ENCODE measurements around the gene BRINP3. TPM values are rescaled to one million over a fixed set of nuclear protein-coding genes. Genes with fewer than 3 reads are reported as not detected.

Gene BRINP3
- polyA plus RNA-seq, 3 donors, result 4.1 to 7.9 (median 5.3) TPM

- DNase-seq (ENCODE audit: low read depth in 3 of 3, low spot score in 2 of 3), result no peak
Observed at GRCh38 chr1:190327271-190327670, 150.4 kb downstream of the BRINP3 start.

DNA sequence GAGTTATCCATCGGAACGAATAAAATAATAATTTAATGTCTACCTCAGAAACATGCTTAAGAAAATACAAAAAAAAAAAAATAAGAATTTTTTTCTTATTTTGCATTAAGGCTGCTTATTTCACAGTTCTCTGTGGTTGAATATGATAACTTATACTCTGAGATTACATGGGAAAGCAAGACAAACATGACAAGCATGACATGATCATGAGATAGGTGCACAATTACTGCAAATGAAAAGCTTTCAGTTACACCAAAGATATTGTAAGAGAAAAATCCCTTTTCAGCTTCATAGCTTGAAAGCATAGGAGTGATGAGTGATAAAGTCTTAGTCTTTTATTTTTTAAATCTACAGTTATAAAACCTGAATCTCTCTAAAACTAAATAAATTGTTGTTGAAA lies 154.1 kb downstream of the BRINP3 start:
- DNase-seq (ENCODE audit: low read depth in 3 of 3, low spot score in 2 of 3), result no peak

GRCh38 chr1:190322274-190322673 lies 155.4 kb downstream of the BRINP3 start:
- DNase-seq (ENCODE audit: low read depth in 3 of 3, low spot score in 2 of 3), result no peak

GRCh38 chr1:190320952-190321351 lies 156.7 kb downstream of the BRINP3 start:
- DNase-seq (ENCODE audit: low read depth in 3 of 3, low spot score in 2 of 3), result no peak

DNA sequence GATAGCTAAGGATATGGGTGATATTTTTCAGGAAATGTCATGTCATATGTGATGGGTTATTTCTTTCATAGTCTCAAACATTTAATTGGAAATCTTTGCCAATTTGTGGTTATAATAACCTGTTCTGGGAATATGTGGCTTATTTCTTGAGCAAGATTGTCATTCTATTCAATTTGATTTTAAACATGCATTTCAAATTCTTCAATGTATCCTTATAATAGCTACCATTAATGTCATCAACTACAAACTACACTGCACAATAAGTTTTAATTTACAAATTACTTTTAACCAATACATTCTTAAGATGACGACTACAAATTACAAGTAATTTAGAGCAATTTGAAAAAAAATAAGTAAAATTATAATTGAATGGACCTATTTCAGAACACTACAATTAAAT lies 164.9 kb downstream of the BRINP3 start:
- DNase-seq (ENCODE audit: low read depth in 3 of 3, low spot score in 2 of 3), result no peak

DNA sequence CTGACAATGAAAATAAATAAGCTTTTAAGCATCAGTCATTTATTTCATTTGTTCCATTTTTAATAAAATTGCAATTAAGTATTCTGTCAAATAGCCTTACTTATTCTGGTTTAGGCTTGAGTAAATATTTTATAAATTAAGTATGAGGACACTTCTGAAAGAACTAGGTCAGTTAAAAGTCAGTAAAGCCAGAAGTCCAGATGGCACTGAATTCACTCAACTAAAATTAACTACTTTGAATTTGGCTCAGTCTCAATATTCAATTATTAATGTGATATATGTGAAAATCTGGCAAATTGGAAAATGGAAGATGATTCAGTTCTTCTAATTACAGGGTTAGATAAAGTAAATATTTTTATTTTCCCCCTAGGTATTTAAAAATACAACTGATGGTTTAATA lies 174.2 kb downstream of the BRINP3 start:
- no peak for DNase-seq (ENCODE audit: low read depth in 3 of 3, low spot score in 2 of 3)

DNA sequence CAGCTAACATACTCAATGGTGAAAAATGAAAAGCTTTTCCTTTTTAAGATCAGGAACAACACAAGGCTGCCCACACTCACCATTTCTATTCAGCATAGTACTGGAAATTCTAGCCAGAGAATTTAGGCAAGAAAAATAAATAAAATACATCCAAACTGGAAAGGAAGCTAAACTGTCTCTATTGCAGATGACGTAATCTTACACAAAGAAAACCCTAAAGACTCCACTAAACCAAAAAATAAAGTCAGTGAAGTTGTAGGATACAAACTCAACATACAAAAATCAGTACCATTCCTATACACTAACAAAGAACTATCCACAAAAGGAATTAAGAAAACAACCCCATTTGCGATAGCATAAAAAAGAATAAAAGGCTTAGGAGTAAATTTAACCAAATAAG lies 181.2 kb downstream of the BRINP3 start:
- no peak for DNase-seq (ENCODE audit: low read depth in 3 of 3, low spot score in 2 of 3)

DNA sequence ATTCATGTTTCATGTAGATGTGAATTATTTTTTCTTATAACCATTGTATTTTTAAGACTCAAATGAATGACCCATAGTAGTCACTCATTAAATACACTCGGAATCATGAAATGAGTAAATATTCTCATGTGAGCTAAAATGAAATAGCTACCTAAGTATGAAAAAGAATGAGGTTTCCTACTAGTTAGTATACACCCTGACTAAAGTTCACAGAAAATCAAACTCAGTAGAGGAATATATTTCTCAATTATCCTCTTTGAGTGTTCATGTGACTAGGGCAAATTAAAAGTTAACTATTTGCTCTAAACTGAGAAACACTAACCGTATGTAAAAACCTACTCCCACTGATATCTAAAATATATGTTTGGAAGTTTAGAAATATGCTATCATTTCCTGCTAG lies 187.8 kb downstream of the BRINP3 start:
- DNase-seq (ENCODE audit: low read depth in 3 of 3, low spot score in 2 of 3), result no peak

- DNase-seq (ENCODE audit: low read depth in 3 of 3, low spot score in 2 of 3), result no peak
Observed at GRCh38 chr1:190286111-190286510, 191.6 kb downstream of the BRINP3 start.

DNA sequence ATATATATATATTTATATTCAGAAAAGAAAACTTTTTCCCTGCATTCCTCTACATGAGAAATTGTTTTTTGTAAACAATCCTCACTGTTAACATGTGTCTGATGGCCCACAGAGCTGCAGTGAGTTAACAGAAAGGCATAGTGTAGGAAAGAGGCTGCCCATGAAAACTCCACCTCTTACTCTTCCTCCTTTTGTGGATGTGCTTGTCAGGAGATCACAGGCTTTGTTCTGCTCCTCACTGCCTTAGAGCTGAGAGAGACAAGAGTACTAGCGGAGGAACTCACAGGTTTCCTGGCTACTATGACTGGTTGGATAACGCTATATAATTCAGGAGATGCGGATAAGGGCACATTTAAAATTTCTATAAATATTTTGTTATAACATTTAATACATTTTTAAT lies 200.6 kb downstream of the BRINP3 start:
- no peak for DNase-seq (ENCODE audit: low read depth in 3 of 3, low spot score in 2 of 3)

DNA sequence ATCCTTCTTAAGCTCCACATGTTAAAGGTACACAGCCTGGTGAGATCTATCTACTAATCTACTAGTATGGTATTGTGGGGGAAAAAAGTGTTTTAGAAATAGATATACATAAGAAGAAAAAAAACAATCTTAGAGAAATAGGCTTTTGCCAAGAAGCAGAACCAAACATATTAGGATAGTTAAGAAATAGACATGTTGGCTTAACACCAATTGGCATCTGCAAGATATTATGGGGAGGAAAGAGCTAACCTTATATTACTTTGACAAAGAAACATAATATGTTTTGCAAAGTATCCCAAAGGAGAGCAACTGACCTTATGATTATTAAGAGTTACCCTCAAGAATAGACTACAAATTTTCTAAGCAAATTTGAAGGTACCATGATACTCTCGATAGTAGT lies 202.9 kb downstream of the BRINP3 start:
- no peak for DNase-seq (ENCODE audit: low read depth in 3 of 3, low spot score in 2 of 3)

- DNase-seq (ENCODE audit: low read depth in 3 of 3, low spot score in 2 of 3), result no peak
Observed at GRCh38 chr1:190273161-190273560, 204.5 kb downstream of the BRINP3 start.

DNA sequence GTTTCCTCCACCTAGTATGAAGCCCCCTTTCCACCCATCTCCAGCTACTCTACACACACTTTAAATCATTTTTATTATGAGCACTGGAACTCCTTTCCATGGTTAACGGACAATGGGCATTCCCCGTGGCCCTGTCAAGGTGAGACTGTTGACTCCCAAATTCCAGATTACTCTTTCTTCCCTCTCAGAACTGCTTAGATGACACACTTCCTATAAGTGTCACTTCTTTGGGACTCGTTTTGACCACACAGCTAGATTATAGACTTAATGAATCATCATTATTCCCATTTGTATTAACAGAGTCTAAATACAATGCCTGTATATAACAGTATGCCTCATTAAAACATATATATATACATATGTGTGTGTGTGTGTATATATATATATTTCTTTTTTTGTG lies 215.1 kb downstream of the BRINP3 start:
- no peak for DNase-seq (ENCODE audit: low read depth in 3 of 3, low spot score in 2 of 3)

DNA sequence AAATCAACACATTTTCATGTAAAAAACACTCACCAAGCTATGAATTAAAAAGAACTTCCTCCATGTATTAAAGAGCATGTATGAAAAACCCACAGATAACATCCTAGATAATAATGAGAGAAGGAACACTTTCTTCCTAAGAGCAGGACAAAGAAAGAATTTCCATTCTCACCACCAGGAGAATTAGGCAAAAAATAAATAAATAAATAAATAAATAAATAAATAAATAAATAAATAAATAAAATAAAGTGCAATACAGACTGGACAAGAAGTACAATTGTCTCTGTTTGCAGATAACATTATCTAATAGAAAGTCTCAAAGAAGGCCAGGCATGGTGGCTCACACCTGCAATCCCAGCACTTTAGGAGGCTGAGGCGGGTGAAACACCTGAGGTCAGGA lies 218.2 kb downstream of the BRINP3 start:
- no peak for DNase-seq (ENCODE audit: low read depth in 3 of 3, low spot score in 2 of 3)

- DNase-seq (ENCODE audit: low read depth in 3 of 3, low spot score in 2 of 3), result no peak
Observed at GRCh38 chr1:190258003-190258402, 219.7 kb downstream of the BRINP3 start.

- DNase-seq (ENCODE audit: low read depth in 3 of 3, low spot score in 2 of 3), result no peak
Observed at GRCh38 chr1:190252046-190252445, 225.6 kb downstream of the BRINP3 start.

DNA sequence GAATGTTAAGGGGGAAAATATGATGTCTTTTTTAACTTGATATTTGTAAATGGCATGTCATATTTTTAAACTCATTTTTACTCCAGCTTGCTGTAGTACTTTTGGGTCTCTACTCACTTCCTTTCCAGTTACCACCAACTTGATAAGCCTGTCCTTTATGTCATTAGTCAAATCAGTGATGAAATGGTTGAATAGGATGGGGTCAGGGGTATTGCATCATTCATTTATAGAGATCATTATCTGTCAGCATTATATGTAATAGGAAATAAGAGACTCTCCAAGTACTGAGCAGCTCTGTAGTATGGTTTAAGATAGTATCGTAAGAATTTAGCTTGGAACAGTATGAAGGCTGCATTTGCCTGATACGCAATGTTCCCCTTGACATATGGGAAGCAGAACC lies 227.3 kb downstream of the BRINP3 start:
- DNase-seq (ENCODE audit: low read depth in 3 of 3, low spot score in 2 of 3), result no peak

DNA sequence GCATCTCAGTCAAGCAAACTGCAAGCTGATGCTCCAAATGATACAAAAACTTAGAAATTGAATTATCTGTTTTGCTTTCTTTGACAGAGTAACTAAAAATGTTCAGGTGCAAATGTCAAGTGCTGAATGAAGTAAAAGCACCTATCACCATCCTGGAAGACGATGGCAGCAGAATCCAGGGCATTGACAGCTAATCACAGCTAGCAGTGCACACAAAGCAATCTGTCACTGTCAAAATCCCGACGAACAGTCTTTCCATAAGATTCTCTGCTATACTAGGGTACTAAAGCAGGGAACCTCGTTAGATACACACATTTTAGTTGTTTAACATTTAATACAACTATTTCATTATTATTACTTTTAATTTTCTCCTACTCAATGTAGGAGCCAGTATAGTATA lies 233.3 kb downstream of the BRINP3 start:
- DNase-seq (ENCODE audit: low read depth in 3 of 3, low spot score in 2 of 3), result no peak

DNA sequence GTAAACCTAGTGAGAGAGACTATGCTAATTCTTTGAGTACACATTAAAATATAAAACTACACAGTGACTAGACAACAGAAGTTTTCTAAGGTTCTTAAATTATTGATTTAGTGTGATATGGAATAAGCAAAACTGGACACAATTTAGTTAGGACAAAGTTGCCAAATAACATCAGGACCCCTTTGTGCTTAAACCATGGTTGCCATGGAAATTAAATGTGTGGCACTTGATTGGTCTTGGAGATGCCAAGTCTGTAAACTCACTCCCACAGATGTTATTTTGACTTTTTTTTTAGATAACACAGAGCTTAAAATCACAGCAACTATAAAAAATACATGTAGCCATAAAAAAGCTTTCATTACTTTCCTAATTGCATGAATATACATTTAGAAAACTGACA lies 234.6 kb downstream of the BRINP3 start:
- no peak for DNase-seq (ENCODE audit: low read depth in 3 of 3, low spot score in 2 of 3)

DNA sequence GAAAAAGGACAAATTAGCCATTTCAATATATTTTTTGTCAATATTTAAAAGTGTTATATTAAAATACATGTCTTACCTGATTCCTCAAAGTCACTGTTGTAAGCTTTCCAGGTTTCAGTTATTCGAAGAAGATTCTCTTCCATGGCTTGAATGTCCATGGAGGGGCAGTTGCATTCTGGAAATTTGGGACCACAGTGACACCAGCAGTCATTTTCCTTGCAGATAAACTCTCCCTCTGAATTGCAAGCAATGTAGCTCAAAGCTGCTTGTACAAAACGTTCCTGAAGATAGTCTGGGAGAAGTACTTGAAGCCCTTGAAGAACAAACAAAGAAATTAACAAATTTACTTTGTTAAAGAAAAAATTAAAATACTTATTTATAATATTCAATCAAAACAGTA lies 251.7 kb downstream of the BRINP3 start:
- no peak for DNase-seq (ENCODE audit: low read depth in 3 of 3, low spot score in 2 of 3)

- no peak for DNase-seq (ENCODE audit: low read depth in 3 of 3, low spot score in 2 of 3)
Observed at GRCh38 chr1:190212450-190212849, 265.2 kb downstream of the BRINP3 start.

- DNase-seq (ENCODE audit: low read depth in 3 of 3, low spot score in 2 of 3), result no peak
Observed at GRCh38 chr1:190207733-190208132, 269.9 kb downstream of the BRINP3 start.

DNA sequence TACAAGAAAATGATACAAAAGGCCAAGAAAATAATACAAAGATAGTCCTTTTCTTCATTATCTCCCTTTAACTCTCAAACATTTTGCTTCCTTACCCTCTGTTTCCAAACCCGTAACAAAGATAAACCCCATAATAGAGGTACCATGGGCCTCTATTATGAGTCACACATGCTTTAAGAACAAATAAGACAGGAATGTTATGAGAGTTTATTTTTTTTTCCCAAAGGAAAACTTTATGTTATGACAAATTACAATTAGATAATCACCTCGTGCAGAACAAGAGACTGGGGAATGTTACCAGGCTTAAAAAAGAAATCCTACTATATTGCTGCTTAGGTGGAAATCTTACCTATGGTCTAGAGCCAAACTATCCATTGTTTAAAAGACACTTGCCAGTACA lies 272.0 kb downstream of the BRINP3 start:
- DNase-seq (ENCODE audit: low read depth in 3 of 3, low spot score in 2 of 3), result no peak

GRCh38 chr1:190196020-190196419 lies 281.6 kb downstream of the BRINP3 start:
- DNase-seq (ENCODE audit: low read depth in 3 of 3, low spot score in 2 of 3), result no peak

All from right renal cortex interstitium (tissue), 3 donors.